IMR-90 (cell line): Measurements from ENCODE around the gene SCYGR1. TPM values are rescaled to one million over a fixed set of nuclear protein-coding genes. Genes with fewer than 3 reads are reported as not detected.
A peak's percentile ranks its signal among the peaks of the same experiment; 100 is the strongest.

Source experiments
- ATAC-seq: fragments of 200-7000 bp; cut with Tn5 transposase; 2 replicates; pipeline ENCODE4 v1.9.1; 2020; ENCODE audit warnings: low read depth, mild to moderate bottlenecking, moderate library complexity
- BruUV-seq: library from RNA; stranded (reverse); fragments of 400-500 nt; replicated peaks from 2 replicates; lab custom pipeline; 2021; lab: Mats Ljungman, UMichigan
- CTCF ChIA-PET: fragments of 300-600 bp; formaldehyde crosslinking; extraction: SDS; loops from one replicate; lab custom pipeline; 2021; ENCODE audit warnings: antibody characterized with exemption; lab: Yijun Ruan, JAX
- POLR2A ChIA-PET: fragments of 300-600 bp; sonication (Branson Sonifier 250); formaldehyde crosslinking; loops from one replicate; lab custom pipeline; 2022; ENCODE audit warnings: antibody characterized with exemption; ENCODE audit not compliant: unreplicated experiment; lab: Charles Lee
- DNase-seq: peaks from one replicate; pipeline ENCODE4 v3.0.0; 2013
- H2AFZ ChIP-seq: replicated peaks from 2 replicates; pipeline ENCODE3; 2013; ENCODE audit warnings: low read length, mild to moderate bottlenecking; ENCODE audit not compliant: poor library complexity
- H2AK5ac ChIP-seq: 2 replicates; pipeline ENCODE4 v1.6.1; 2013; ENCODE audit warnings: low read depth, low read length, inconsistent platforms
- H2AK9ac ChIP-seq: replicated peaks from 2 replicates; pipeline ENCODE3; 2013; ENCODE audit warnings: mild to moderate bottlenecking, low read depth, low read length, moderate library complexity; ENCODE audit not compliant: poor library complexity
- H2BK120ac ChIP-seq: 2 replicates; pipeline ENCODE4 v1.6.1; 2013; ENCODE audit warnings: low read depth, low read length, inconsistent platforms
- H2BK15ac ChIP-seq: 3 replicates; pipeline ENCODE4 v1.6.1; 2013; ENCODE audit warnings: low read depth, low read length, inconsistent platforms
- H2BK20ac ChIP-seq: 2 replicates; pipeline ENCODE4 v1.6.1; 2013; ENCODE audit warnings: low read depth, mild to moderate bottlenecking, inconsistent platforms, low read length, moderate library complexity
- H2BK5ac ChIP-seq: 2 replicates; pipeline ENCODE4 v1.6.1; 2013; ENCODE audit warnings: mild to moderate bottlenecking, low read depth, low read length, inconsistent platforms; ENCODE audit not compliant: poor library complexity, severe bottlenecking
- H3K14ac ChIP-seq: replicated peaks from 2 replicates; pipeline ENCODE4 v1.6.1; 2013; ENCODE audit warnings: low read depth, low read length, inconsistent platforms
- H3K18ac ChIP-seq: 2 replicates; pipeline ENCODE4 v1.6.1; 2013; ENCODE audit warnings: low read depth, low read length, control low read depth
- H3K23ac ChIP-seq: 2 replicates; pipeline ENCODE4 v1.6.1; 2013; ENCODE audit warnings: low read depth, low read length, inconsistent platforms
- H3K27ac ChIP-seq: 2 replicates; pipeline ENCODE4 v1.5.1; 2013; ENCODE audit warnings: mild to moderate bottlenecking, control low read depth, low read length; ENCODE audit not compliant: insufficient read depth
- H3K27me3 ChIP-seq: 2 replicates; pipeline ENCODE4 v1.6.1; 2013; ENCODE audit warnings: low read length; ENCODE audit not compliant: control insufficient read depth, insufficient read depth
- H3K36me3 ChIP-seq: 2 replicates; pipeline ENCODE4 v1.6.1; 2013; ENCODE audit warnings: low read length, mixed read lengths; ENCODE audit not compliant: control insufficient read depth, insufficient read depth
- H3K4ac ChIP-seq: 2 replicates; pipeline ENCODE4 v1.6.1; 2013; ENCODE audit warnings: low read depth, low read length, inconsistent platforms
- H3K4me1 ChIP-seq: 2 replicates; pipeline ENCODE4 v1.6.1; 2013; ENCODE audit warnings: low read length, mixed read lengths; ENCODE audit not compliant: control insufficient read depth, insufficient read depth
- H3K4me2 ChIP-seq: 2 replicates; pipeline ENCODE4 v1.6.1; 2013; ENCODE audit warnings: low read depth, mild to moderate bottlenecking, control low read depth, low read length, moderate library complexity
- H3K4me3 ChIP-seq: 2 replicates; pipeline ENCODE4 v1.5.1; 2013; ENCODE audit warnings: low read depth, mild to moderate bottlenecking, control low read depth, low read length, moderate library complexity; ENCODE audit not compliant: insufficient read depth
- H3K56ac ChIP-seq: 2 replicates; pipeline ENCODE4 v1.6.1; 2013; ENCODE audit warnings: low read length, inconsistent platforms; ENCODE audit not compliant: insufficient read depth; ENCODE audit errors: extremely low read depth
- H3K79me1 ChIP-seq, 2 experiments: 2 replicates each; pipeline ENCODE4 v1.6.1; 2013; ENCODE audit warnings: low read length in 2 of 2, inconsistent platforms in 1 of 2, low read depth in 1 of 2
- H3K9ac ChIP-seq: 2 replicates; pipeline ENCODE4 v1.6.1; 2013; ENCODE audit warnings: low read depth, low read length, control low read depth
- H3K9me1 ChIP-seq: 2 replicates; pipeline ENCODE4 v1.6.1; 2013; ENCODE audit warnings: low read length, inconsistent platforms; ENCODE audit not compliant: insufficient read depth
- H3K9me3 ChIP-seq: 2 replicates; pipeline ENCODE4 v1.6.1; 2013; ENCODE audit warnings: low read length; ENCODE audit not compliant: control insufficient read depth, insufficient read depth
- H4K20me1 ChIP-seq: 2 replicates; pipeline ENCODE4 v1.6.1; 2013; ENCODE audit warnings: low read length, inconsistent platforms; ENCODE audit not compliant: insufficient read depth
- H4K5ac ChIP-seq: 2 replicates; pipeline ENCODE4 v1.6.1; 2013; ENCODE audit warnings: mild to moderate bottlenecking, low read depth, low read length, control low read depth
- H4K8ac ChIP-seq, 2 experiments: 2 replicates each; pipeline ENCODE4 v1.6.1; 2013; ENCODE audit warnings: low read depth in 2 of 2, low read length in 2 of 2, control low read depth in 1 of 2, inconsistent platforms in 1 of 2
- H4K91ac ChIP-seq: 2 replicates; pipeline ENCODE4 v1.6.1; 2013; ENCODE audit warnings: low read depth, low read length, inconsistent platforms; ENCODE audit not compliant: insufficient read depth
- CEBPB ChIP-seq: IDR thresholded peaks from 2 replicates; pipeline ENCODE4 v1.6.1; 2012; ENCODE audit warnings: low read depth, low read length, improper control_type of control experiment
- MAZ ChIP-seq: IDR thresholded peaks from 2 replicates; pipeline ENCODE4 v1.6.1; 2012; ENCODE audit warnings: low read depth, mild to moderate bottlenecking, low read length, improper control_type of control experiment, moderate library complexity, borderline replicate concordance
- MXI1 ChIP-seq: IDR thresholded peaks from 2 replicates; pipeline ENCODE4 v1.6.1; 2012; ENCODE audit warnings: low read depth, mild to moderate bottlenecking, low read length, moderate library complexity, borderline replicate concordance
- RCOR1 ChIP-seq: IDR thresholded peaks from 2 replicates; pipeline ENCODE4 v1.6.1; 2012; ENCODE audit warnings: mild to moderate bottlenecking, low read length, improper control_type of control experiment; ENCODE audit not compliant: insufficient replicate concordance
- RFX5 ChIP-seq: IDR thresholded peaks from 2 replicates; pipeline ENCODE4 v1.8.0; 2012; ENCODE audit warnings: low read depth, mild to moderate bottlenecking, low read length, moderate library complexity
- WGBS, 2 experiments: methylation state at CpG; one replicate each; pipeline versions ENCODE4 v1.1.5 to v1.1.7; 2013; ENCODE audit warnings: missing lambda C conversion rate in 2 of 2; ENCODE audit not compliant: insufficient read length in 1 of 2; ENCODE audit errors: extremely low coverage in 2 of 2; 5-methylcytosine and 5-hydroxymethylcytosine counted together
- dilution Hi-C: fragments of 300-500 bp; cut with HindIII; formaldehyde crosslinking; loops from one replicate; pipeline ENCODE4 v1.14.3; 2018; ENCODE audit warnings: low sequenced_read_pairs; ENCODE audit not compliant: unreplicated experiment
- in situ Hi-C: fragments of 300-500 bp; cut with MboI; formaldehyde crosslinking; loops from 3 replicates; pipeline ENCODE4 v1.14.3; 2019; ENCODE audit warnings: low sequenced_read_pairs, inconsistent platforms, mixed read lengths
- intact Hi-C: fragments of 100-400 bp; cut with micrococcal nuclease; formaldehyde crosslinking; loops from 2 replicates; pipeline ENCODE4 v1.10.0; 2022
- polyA plus RNA-seq, 3 experiments: library from polyadenylated mRNA; depleted of rRNA; stranded (reverse); fragments of >200 nt; gene quantifications; 2 replicates each; pipeline ENCODE4 v1.2.3, GENCODE V29; 2012; ENCODE audit warnings: low replicate concordance in 1 of 3
- total RNA-seq: library from RNA; depleted of rRNA; stranded (reverse); fragments of >200 nt; gene quantifications from 2 replicates; pipeline ENCODE4 v1.2.3, GENCODE V29; 2012
- TF ChIP-seq, protein P1 (sequence below): fragments of 150-350 bp; IDR thresholded peaks from 2 replicates; pipeline ENCODE4 v1.6.1; 2016; ENCODE audit warnings: low read depth, mild to moderate bottlenecking, low read length, moderate library complexity, borderline replicate concordance

The SCYGR1 gene
- total and polyA plus RNA-seq, 2 of the 4 experiments (the other 2 are of a cell fraction): not detected

DNA sequence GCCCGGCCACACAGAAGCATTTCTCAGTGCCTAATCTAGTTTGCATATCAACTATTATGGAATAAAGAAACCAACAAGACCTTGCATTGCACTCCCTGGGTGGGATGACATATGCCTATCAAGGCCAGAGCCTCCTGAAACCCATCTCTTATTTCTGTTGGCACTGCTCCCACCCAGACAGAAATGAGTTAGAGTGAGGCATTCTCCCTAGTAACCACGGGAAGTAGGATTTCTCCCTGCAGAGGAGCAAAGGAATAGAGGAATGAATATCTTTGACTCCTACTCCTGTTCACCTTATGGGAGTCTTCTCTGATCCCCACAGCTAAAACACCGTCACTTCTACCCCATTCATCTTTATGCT is 24.2 kb upstream of the SCYGR1 start:
- H4K20me1 ChIP-seq: no peaks in the 10 kb centered on the region
- no peak overlapping the region for H2BK120ac ChIP-seq
- TF ChIP-seq RCOR1: no peak
- no peak for TF ChIP-seq MAZ
- TF ChIP-seq RFX5: no peak
- TF ChIP-seq MXI1: no peak
- TF ChIP-seq CEBPB: no peak
- TF ChIP-seq, protein P1, sequence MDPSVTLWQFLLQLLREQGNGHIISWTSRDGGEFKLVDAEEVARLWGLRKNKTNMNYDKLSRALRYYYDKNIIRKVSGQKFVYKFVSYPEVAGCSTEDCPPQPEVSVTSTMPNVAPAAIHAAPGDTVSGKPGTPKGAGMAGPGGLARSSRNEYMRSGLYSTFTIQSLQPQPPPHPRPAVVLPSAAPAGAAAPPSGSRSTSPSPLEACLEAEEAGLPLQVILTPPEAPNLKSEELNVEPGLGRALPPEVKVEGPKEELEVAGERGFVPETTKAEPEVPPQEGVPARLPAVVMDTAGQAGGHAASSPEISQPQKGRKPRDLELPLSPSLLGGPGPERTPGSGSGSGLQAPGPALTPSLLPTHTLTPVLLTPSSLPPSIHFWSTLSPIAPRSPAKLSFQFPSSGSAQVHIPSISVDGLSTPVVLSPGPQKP: no peak
- no peaks in the 10 kb centered on the region for H3K79me1 ChIP-seq
- H3K9me3 ChIP-seq: no peaks in the 10 kb centered on the region
- no peak overlapping the region for H3K4ac ChIP-seq
- H3K4me3 ChIP-seq: no peak overlapping the region
- ChIA-PET POLR2A (no interaction called here), CTCF (no interaction called here)
- in situ Hi-C loops: no loop called here
- dilution Hi-C loops: no loop called here
- no peak overlapping the region for H3K14ac ChIP-seq
- no TSS peak for BruUV-seq
- H3K4me1 ChIP-seq: peaks cover 4% of the 10 kb centered on the region
- DNase-seq: peak; percentile 36
- H3K4me2 ChIP-seq: no peak overlapping the region
- no peak overlapping the region for H2AK9ac ChIP-seq
- no peak overlapping the region for H3K18ac ChIP-seq
- 83% methylated on average over 1 of the region's 3 CpGs; no CpG with 5 or more reads in 1 of the 2 experiments for WGBS, 2 experiments
- H2AFZ ChIP-seq: no peak overlapping the region
- H3K9me1 ChIP-seq: no peaks in the 10 kb centered on the region
- no peak overlapping the region for H3K9ac ChIP-seq
- H2BK15ac ChIP-seq: no peak overlapping the region
- intact Hi-C loops: no loop called here
- no peak overlapping the region for H2BK5ac ChIP-seq
- no peak overlapping the region for H2BK20ac ChIP-seq
- H3K23ac ChIP-seq: no peak overlapping the region
- no peak overlapping the region for H3K56ac ChIP-seq
- H3K36me3 ChIP-seq: no peaks in the 10 kb centered on the region
- H3K27me3 ChIP-seq: no peaks in the 10 kb centered on the region
- H4K91ac ChIP-seq: no peak overlapping the region
- H2AK5ac ChIP-seq: no peak overlapping the region
- H3K27ac ChIP-seq: no peak overlapping the region
- H4K8ac ChIP-seq: no peak overlapping the region
- H4K5ac ChIP-seq: no peak overlapping the region
- no peak for ATAC-seq
